ENCODE data around the gene CAMK2A.

CAMK2A gene

GRCh38 chr5:150278046-150278730, 11.4 kb downstream of the CAMK2A start:
- DNase-seq: no peak

- no peak for DNase-seq
Observed at GRCh38 chr5:150277043-150277442, 12.5 kb downstream of the CAMK2A start.

DNA sequence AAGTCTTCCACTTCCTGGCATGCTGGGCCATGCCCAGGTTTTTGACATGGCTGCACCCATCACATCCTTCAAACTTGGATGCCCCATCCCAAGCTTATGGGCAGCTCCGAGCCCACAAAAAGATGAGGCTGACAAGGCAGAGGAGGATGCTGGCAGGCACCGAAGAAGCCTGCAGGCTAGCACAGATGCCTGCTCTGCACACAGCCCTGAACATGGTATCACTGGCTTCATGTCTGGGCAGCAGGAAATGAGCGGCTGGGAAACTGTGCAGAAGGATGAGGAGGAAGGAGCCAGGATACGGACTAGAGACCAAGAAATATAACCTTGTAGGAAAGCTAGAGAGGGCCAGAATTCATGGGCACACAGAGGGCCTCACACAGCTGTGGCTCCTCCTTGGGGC, 14.8 kb downstream of the CAMK2A start:
- DNase-seq: no peak

GRCh38 chr5:150272531-150272930, 17.0 kb downstream of the CAMK2A start:
- no peak for DNase-seq

- DNase-seq: no peak
Observed at GRCh38 chr5:150271923-150272322, 17.6 kb downstream of the CAMK2A start.

GRCh38 chr5:150271296-150271692, 18.3 kb downstream of the CAMK2A start:
- no peak for DNase-seq

DNA sequence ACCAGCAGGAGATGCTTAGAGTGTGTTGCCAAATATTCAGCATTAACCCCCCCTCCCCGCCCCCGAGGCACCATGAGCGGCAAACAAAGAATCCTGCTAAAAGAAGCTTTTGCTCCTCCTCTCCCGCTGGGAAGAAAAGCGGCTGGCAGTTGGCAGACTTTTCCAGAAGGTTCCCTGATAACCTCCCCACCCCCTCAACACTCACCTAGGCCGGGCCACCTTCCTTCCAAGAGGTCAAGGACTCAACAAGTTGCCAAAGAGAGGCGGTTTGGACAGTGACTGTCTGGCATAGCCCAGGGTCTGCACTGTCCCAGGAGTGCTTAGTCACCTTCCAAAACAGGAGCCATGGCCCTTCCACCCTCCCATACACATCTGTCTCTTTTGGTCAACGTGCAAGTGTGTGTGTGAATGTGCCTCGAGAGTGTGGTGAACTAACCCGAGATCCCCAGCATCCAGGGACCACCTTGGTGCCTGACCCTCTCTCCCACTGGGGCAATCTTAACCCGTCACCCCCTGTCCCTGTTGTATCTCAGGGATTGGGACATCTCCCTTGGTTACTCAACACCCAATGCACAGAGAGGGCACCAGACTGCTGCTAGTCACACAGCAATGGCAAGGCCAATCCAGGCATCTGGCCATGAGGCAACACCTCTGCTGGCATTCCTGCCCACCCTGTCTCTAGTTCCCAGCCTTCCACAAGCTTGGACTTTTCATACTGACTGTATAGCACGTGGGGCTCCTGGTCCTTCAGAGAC, 18.9 kb downstream of the CAMK2A start:
- DNase-seq: no peak

DNA sequence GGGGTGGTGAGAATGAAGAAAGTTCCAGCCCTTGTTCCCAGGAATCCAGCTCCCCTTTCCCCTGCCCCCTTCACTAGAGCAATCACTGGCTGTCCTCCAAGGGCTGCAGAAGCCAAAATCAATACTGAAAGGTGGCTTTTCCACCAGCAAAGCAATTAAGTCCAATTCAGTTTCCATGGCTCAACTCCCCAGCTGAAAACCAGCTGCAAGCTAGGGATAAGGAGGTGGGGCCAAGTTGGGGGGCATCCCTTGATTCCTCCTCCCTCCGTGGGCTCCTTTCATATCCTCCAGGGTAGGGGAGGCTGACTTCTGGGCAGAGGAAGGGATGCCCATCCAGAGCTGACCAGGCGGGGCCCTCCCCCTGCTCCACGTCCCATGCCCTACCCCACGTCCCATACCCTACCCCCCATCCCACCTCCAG, 22.7 kb downstream of the CAMK2A start:
- no peak for DNase-seq

DNA sequence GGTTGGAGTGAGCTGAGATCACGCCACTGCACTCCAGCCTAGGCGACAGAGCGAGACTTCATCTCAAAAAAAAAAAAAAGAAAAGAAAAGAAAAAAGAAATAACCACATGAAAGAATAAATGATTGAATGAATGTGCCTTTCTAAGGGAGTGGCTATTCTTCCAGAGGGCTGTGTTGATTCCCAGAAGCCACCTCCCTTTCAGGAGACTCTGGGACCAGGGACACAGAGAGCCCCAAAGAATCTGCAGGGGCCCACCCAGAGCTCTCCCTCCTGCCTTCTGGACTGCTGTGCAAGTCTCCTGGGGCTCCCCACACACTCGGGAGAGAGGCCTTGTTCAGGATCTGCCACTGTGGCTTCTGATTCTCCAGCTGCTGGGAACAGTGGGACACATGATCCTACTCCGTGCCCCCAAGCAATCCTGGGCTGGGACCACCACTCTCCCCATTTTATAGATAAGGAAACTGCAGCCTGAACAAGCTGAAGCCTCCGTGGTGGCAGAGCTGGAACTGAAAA, 23.6 kb downstream of the CAMK2A start:
- no peak for DNase-seq

- DNase-seq: no peak
Observed at GRCh38 chr5:150264667-150265603, 24.6 kb downstream of the CAMK2A start.

- no peak for DNase-seq
Observed at GRCh38 chr5:150263801-150264621, 25.6 kb downstream of the CAMK2A start.

- no peak for DNase-seq
Observed at GRCh38 chr5:150263375-150263775, 26.2 kb downstream of the CAMK2A start.

GRCh38 chr5:150262502-150262901, 27.1 kb downstream of the CAMK2A start:
- DNase-seq: no peak

DNA sequence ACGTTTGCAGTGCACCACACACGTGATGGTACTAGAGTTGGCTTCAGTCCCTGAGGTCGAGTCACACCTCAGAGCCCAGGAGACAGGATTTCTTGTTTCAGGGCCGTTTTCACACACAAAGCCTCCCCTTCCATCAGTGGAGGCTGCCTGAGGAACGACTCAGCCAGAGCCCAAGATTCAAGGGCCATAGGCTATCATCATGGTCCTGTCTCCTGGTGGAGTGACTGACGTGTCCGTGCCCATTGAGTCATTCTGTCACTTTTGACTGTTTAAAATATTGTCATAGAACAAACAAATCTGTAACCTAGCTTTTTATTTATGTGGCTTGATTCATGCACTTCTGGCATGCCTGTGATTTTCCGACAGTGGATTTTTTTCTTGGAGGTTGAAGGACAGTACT, 28.3 kb downstream of the CAMK2A start:
- no peak for DNase-seq

GRCh38 chr5:150258130-150258529, 31.4 kb downstream of the CAMK2A start:
- DNase-seq: no peak

DNA sequence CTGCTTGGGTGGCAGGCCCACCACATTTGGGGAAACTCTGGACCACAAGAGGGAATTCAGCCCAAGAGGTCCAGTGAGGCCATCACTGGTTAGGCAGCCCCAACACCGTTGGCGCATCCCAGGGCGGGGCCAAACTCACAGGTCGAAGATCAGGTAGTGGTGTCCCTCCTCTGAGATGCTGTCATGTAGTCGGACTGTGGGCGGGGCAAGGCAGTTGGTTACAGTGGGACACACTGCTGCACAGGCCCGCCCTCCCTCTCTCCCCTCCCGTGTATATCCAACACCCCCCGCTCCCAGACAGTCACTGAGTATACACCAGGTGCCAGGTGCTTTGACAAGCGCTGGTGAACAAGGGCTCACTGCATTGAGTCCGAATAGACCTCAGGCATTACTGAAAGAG, 32.1 kb downstream of the CAMK2A start:
- no peak for DNase-seq

- DNase-seq: no peak
Observed at GRCh38 chr5:150256410-150257064, 33.0 kb downstream of the CAMK2A start.

GRCh38 chr5:150255659-150256409, 33.7 kb downstream of the CAMK2A start:
- no peak for DNase-seq

DNA sequence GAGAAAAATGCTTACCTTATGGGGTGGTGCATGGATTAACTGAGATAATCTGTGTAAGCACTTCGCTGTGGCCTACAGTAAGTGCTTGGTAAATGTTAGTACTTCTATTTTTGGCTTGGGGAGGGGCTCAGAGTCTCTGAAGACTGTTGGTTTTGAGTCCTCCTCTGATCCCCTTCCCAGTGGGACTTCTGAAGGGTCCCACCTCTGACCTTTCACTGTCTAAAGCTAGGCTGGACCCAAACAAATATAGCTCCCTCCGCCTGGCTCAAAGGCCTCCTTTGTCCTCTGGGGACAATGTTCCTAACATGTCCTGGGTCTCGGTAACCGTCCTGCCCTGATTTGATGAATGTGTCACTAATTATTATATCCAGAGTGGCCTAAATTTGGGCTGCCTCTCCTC, 34.8 kb downstream of the CAMK2A start:
- DNase-seq: no peak

DNA sequence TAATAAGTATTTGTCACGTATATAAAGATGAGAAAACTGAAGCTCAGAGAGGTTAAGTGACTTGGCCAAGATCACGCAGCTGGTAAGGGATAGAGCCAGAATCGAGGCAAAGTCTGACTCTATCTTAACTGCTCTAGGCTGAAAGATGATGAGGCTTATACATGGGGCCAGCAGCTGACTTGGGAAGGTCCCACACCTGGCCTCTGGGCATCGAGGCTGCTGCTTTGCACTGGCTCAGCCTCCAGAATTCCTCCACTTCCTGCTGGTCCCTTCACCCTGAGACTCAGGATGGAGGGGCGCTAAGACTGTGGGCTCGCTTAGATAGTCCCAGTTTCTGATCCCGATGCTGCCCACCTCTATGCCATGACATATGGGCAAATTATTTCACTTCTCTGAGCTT, 35.2 kb downstream of the CAMK2A start:
- no peak for DNase-seq
